ENCODE results near the gene ORAI2. TPM values are rescaled to one million over a fixed set of nuclear protein-coding genes. Genes with fewer than 3 reads are reported as not detected.

Gene ORAI2
- total and polyA plus RNA-seq, 10 of the 15 experiments (the other 5 are each of a cell fraction or from before 2014, with no cell fraction given) = 5.8 to 111 (median 46.9) TPM

DNA sequence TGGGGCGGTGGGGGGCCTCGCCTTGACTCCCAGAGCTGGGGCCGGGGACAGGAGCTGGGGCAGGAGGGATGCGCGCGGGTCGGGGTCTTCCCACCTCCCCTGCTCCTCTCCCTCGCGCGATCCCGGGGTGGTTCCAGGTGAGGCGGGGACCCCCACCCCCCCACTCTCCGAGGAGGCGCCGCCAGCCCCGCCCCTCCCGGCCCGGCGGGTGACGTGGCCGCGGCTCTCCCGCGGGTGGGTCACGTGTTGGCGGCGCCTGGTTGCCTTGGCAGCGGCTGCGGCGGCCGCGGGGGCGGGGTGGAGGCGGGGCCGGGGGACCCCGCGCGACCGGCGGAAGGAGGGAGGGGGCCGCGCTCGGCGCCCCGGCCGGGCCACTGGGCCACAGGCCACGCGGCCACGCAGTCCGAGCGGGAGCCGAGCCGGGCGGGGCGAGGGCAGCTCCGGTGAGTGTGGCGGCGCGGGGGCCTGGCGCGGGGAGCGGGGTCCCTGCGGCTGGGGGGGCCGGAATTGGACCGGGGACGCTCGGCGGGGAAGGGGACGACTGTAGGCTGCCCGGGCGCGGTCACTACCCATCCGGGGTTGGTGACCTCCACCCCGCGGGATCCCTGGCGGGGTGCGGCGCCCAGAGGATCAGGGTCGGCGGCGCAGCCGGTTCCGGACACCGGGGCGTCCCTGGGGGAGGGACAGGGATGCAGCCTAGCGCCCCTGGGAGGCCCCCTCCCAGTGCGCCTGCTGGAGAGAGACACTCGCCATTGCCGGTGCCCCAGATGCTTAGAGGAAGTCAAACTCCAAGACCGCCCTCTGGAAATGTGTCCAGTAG lies at the start of gene ORAI2 (continued):
- TF ChIP-seq, protein P1, sequence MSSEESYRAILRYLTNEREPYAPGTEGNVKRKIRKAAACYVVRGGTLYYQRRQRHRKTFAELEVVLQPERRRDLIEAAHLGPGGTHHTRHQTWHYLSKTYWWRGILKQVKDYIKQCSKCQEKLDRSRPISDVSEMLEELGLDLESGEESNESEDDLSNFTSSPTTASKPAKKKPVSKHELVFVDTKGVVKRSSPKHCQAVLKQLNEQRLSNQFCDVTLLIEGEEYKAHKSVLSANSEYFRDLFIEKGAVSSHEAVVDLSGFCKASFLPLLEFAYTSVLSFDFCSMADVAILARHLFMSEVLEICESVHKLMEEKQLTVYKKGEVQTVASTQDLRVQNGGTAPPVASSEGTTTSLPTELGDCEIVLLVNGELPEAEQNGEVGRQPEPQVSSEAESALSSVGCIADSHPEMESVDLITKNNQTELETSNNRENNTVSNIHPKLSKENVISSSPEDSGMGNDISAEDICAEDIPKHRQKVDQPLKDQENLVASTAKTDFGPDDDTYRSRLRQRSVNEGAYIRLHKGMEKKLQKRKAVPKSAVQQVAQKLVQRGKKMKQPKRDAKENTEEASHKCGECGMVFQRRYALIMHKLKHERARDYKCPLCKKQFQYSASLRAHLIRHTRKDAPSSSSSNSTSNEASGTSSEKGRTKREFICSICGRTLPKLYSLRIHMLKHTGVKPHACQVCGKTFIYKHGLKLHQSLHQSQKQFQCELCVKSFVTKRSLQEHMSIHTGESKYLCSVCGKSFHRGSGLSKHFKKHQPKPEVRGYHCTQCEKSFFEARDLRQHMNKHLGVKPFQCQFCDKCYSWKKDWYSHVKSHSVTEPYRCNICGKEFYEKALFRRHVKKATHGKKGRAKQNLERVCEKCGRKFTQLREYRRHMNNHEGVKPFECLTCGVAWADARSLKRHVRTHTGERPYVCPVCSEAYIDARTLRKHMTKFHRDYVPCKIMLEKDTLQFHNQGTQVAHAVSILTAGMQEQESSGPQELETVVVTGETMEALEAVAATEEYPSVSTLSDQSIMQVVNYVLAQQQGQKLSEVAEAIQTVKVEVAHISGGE (CRISPR knock-in tag; IDR thresholded peaks at IDR 0.05) = no peak
- TF ChIP-seq HDAC2 (IDR thresholded peaks at IDR 0.05) (no peak), SIN3A (IDR thresholded peaks at IDR 0.05; ENCODE audit: low read depth, low read length) (no peak), RAD51 (IDR thresholded peaks at IDR 0.05) (no peak), SP1 (IDR thresholded peaks at IDR 0.05; ENCODE audit: low read depth, low read length) (no peak), BHLHE40 (IDR thresholded peaks at IDR 0.05; ENCODE audit: borderline replicate concordance in 1 of 2, low read depth in 2 of 2, low read length in 1 of 2) (peak; percentile 86 to 96), ZBED1 (IDR thresholded peaks at IDR 0.05; ENCODE audit: borderline replicate concordance) (no peak), TARDBP (IDR thresholded peaks at IDR 0.05; ENCODE audit: borderline replicate concordance) (no peak), REST (IDR thresholded peaks at IDR 0.05; ENCODE audit: low read depth, low read length) (no peak), STAT1 (conservative IDR thresholded peaks at IDR 0.05) (no peak)
- TF ChIP-seq, protein P2, sequence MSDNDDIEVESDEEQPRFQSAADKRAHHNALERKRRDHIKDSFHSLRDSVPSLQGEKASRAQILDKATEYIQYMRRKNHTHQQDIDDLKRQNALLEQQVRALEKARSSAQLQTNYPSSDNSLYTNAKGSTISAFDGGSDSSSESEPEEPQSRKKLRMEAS (IDR thresholded peaks at IDR 0.05; ENCODE audit: low read depth, low read length) = no peak

Measured in GM12878 (cell line).